ENCODE measurements around the gene NRG2.

Gene NRG2

GRCh38 chr5:139856714-139857113 is 186.4 kb downstream of the NRG2 start:
- no peak for TF ChIP-seq SPI1 (IDR thresholded peaks at IDR 0.05; ENCODE audit: borderline replicate concordance, low read depth)
- TF ChIP-seq GABPA (IDR thresholded peaks at IDR 0.05; ENCODE audit: low read depth) = no peak
- no peak for TF ChIP-seq REST (IDR thresholded peaks at IDR 0.05; ENCODE audit: insufficient replicate concordance, low read depth)
- TF ChIP-seq CTCF (IDR thresholded peaks at IDR 0.05; ENCODE audit: insufficient read depth, low read length) = no peak
- TF ChIP-seq POLR2AphosphoS5 (IDR thresholded peaks at IDR 0.05; ENCODE audit: low read depth) = no peak
- H3K27ac ChIP-seq (replicated peaks) = no peak overlapping the region
- H3K4me3 ChIP-seq (replicated peaks; ENCODE audit: insufficient read depth, low read length) = no peak overlapping the region
- H3K27me3 ChIP-seq (ENCODE audit: insufficient read depth, poor library complexity, severe bottlenecking) = no peaks in the 10 kb centered on the region
- no peak for DNase-seq (ENCODE audit: low read depth in 1 of 2, low spot score in 1 of 2)

- no peak overlapping the region for H3K27ac ChIP-seq (replicated peaks)
- DNase-seq (ENCODE audit: low read depth in 1 of 2, low spot score in 1 of 2) = no peak
- no peak for TF ChIP-seq GABPA (IDR thresholded peaks at IDR 0.05; ENCODE audit: low read depth)
- no peak for TF ChIP-seq POLR2AphosphoS5 (IDR thresholded peaks at IDR 0.05; ENCODE audit: low read depth)
- TF ChIP-seq REST (IDR thresholded peaks at IDR 0.05; ENCODE audit: insufficient replicate concordance, low read depth) = no peak
- TF ChIP-seq SPI1 (IDR thresholded peaks at IDR 0.05; ENCODE audit: borderline replicate concordance, low read depth) = no peak
- no peak for TF ChIP-seq CTCF (IDR thresholded peaks at IDR 0.05; ENCODE audit: insufficient read depth, low read length)
- H3K4me3 ChIP-seq (replicated peaks; ENCODE audit: insufficient read depth, low read length) = no peak overlapping the region
- no peaks in the 10 kb centered on the region for H3K27me3 ChIP-seq (ENCODE audit: insufficient read depth, poor library complexity, severe bottlenecking)
These were observed 187.1 kb downstream of the NRG2 start for GRCh38 chr5:139855946-139856540.

GRCh38 chr5:139855451-139855850 is 187.6 kb downstream of the NRG2 start:
- DNase-seq (ENCODE audit: low read depth in 1 of 2, low spot score in 1 of 2) = no peak
- TF ChIP-seq CTCF (IDR thresholded peaks at IDR 0.05; ENCODE audit: insufficient read depth, low read length) (no peak), POLR2AphosphoS5 (IDR thresholded peaks at IDR 0.05; ENCODE audit: low read depth) (no peak), REST (IDR thresholded peaks at IDR 0.05; ENCODE audit: insufficient replicate concordance, low read depth) (no peak), GABPA (IDR thresholded peaks at IDR 0.05; ENCODE audit: low read depth) (no peak), SPI1 (IDR thresholded peaks at IDR 0.05; ENCODE audit: borderline replicate concordance, low read depth) (no peak)
- Histone ChIP-seq H3K27me3 (ENCODE audit: insufficient read depth, poor library complexity, severe bottlenecking) (no peaks in the 10 kb centered on the region), H3K27ac (replicated peaks) (no peak overlapping the region), H3K4me3 (replicated peaks; ENCODE audit: insufficient read depth, low read length) (no peak overlapping the region)

Measured in HL-60 (cell line).